ENCODE data around the gene PAM.

GRCh38 chr5:102789469-102789868 is 34.4 kb downstream of the PAM start:
- TF ChIP-seq CTCF (IDR thresholded peaks at IDR 0.05; ENCODE audit: low read length), result no peak
- TF ChIP-seq EZH2phosphoT487 (IDR thresholded peaks at IDR 0.05; ENCODE audit: low read length), result no peak
- no peak for TF ChIP-seq EZH2 (optimal IDR thresholded peaks at IDR 0.05; ENCODE audit: low read depth, low read length)

Measured in MM.1S (cell line).